Measurements from ENCODE around the gene PKIG. TPM values are rescaled to one million over a fixed set of nuclear protein-coding genes. Genes with fewer than 3 reads are reported as not detected.

The PKIG gene
- polyA plus RNA-seq, 1 donor (not counting 4 experiments of a cell fraction or from before 2014, with no cell fraction given): 6.6 TPM

- Histone ChIP-seq H3K27ac (ENCODE audit: control insufficient read depth, insufficient read depth, low read length) (no peak overlapping the region), H3K9me1 (ENCODE audit: control insufficient read depth, extremely low read depth, insufficient read depth, low read length) (no peaks in the 10 kb centered on the region), H3K9ac (ENCODE audit: control insufficient read depth, extremely low read depth, insufficient read depth, low read length) (no peak overlapping the region), H3K9me3 (ENCODE audit: control insufficient read depth, low read depth, low read length) (peaks cover 4% of the 10 kb centered on the region), H3K4me2 (ENCODE audit: control insufficient read depth, extremely low read depth, insufficient read depth, low read depth, low read length) (no peak overlapping the region), H3K4me3 (ENCODE audit: control insufficient read depth in 2 of 3, extremely low read depth in 1 of 3, insufficient read depth in 2 of 3, low read depth in 1 of 3, low read length in 3 of 3) (no peak overlapping the region), H3K4me1 (ENCODE audit: control insufficient read depth, extremely low read depth, insufficient read depth, low read length) (no peaks in the 10 kb centered on the region), H3K27me3 (ENCODE audit: control insufficient read depth, extremely low read depth, insufficient read depth, low read length) (no peaks in the 10 kb centered on the region), H3K36me3 (ENCODE audit: control insufficient read depth in 2 of 2, extremely low read depth in 1 of 2, insufficient read depth in 2 of 2, low read length in 2 of 2) (peaks cover 24 to 27% of the 10 kb centered on the region in 2 experiments), H3K79me2 (ENCODE audit: control insufficient read depth, insufficient read depth, low read length) (no peaks in the 10 kb centered on the region), H4K20me1 (ENCODE audit: control insufficient read depth, extremely low read depth, insufficient read depth, low read length) (no peaks in the 10 kb centered on the region), H2AFZ (ENCODE audit: control insufficient read depth, low read length) (no peak overlapping the region)
- FAIRE-seq (no peak), DNase-seq (ENCODE audit: low read depth, low spot score) (no peak)
- dilution Hi-C loops (cut with MboI; ENCODE audit: extremely low pct_ligation_motif_present, low sequenced_read_pairs): no loop called here
- TF ChIP-seq, protein P1, sequence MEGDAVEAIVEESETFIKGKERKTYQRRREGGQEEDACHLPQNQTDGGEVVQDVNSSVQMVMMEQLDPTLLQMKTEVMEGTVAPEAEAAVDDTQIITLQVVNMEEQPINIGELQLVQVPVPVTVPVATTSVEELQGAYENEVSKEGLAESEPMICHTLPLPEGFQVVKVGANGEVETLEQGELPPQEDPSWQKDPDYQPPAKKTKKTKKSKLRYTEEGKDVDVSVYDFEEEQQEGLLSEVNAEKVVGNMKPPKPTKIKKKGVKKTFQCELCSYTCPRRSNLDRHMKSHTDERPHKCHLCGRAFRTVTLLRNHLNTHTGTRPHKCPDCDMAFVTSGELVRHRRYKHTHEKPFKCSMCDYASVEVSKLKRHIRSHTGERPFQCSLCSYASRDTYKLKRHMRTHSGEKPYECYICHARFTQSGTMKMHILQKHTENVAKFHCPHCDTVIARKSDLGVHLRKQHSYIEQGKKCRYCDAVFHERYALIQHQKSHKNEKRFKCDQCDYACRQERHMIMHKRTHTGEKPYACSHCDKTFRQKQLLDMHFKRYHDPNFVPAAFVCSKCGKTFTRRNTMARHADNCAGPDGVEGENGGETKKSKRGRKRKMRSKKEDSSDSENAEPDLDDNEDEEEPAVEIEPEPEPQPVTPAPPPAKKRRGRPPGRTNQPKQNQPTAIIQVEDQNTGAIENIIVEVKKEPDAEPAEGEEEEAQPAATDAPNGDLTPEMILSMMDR (optimal IDR thresholded peaks at IDR 0.05 in 1 of 3, IDR thresholded peaks at IDR 0.05 in 1 of 3, conservative IDR thresholded peaks at IDR 0.05 in 1 of 3; ENCODE audit: extremely low read depth in 1 of 3, insufficient read depth in 2 of 3, low read length in 3 of 3): no peak
- no peak for TF ChIP-seq EZH2 (IDR thresholded peaks at IDR 0.05; ENCODE audit: low read length)
Measured at GRCh38 chr20:44619294-44619693, 36.9 kb downstream of the PKIG start.

DNA sequence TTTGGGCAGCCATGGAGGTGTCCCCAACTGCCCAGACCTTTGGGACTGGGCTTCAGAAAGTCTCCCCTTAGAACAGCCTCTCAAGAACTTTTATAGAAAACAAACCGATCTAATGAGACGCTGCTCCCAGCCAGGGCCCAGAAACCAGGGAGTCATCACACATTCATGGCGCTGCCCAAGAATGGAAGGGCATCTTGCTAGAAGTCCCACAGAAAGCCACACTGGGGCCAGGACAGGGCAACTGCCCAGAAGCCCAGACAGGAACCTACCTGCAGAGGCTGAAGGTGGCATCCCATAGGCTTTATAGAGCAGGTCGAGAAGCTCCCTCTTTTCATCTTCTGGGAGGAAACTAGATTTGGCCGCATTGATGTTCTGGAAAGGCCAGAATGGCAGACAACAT, 37.7 kb downstream of the PKIG start:
- Histone ChIP-seq H3K79me2 (ENCODE audit: control insufficient read depth, insufficient read depth, low read length) (no peaks in the 10 kb centered on the region), H3K9me3 (ENCODE audit: control insufficient read depth, low read depth, low read length) (peaks cover 4% of the 10 kb centered on the region), H3K36me3 (ENCODE audit: control insufficient read depth in 2 of 2, extremely low read depth in 1 of 2, insufficient read depth in 2 of 2, low read length in 2 of 2) (peaks cover 27% of the 10 kb centered on the region in 2 experiments), H3K4me1 (ENCODE audit: control insufficient read depth, extremely low read depth, insufficient read depth, low read length) (no peaks in the 10 kb centered on the region), H3K4me3 (ENCODE audit: control insufficient read depth in 2 of 3, extremely low read depth in 1 of 3, insufficient read depth in 2 of 3, low read depth in 1 of 3, low read length in 3 of 3) (no peak overlapping the region), H4K20me1 (ENCODE audit: control insufficient read depth, extremely low read depth, insufficient read depth, low read length) (no peaks in the 10 kb centered on the region), H3K9ac (ENCODE audit: control insufficient read depth, extremely low read depth, insufficient read depth, low read length) (no peak overlapping the region), H3K9me1 (ENCODE audit: control insufficient read depth, extremely low read depth, insufficient read depth, low read length) (no peaks in the 10 kb centered on the region), H3K27ac (ENCODE audit: control insufficient read depth, insufficient read depth, low read length) (no peak overlapping the region), H3K4me2 (ENCODE audit: control insufficient read depth, extremely low read depth, insufficient read depth, low read depth, low read length) (no peak overlapping the region), H3K27me3 (ENCODE audit: control insufficient read depth, extremely low read depth, insufficient read depth, low read length) (no peaks in the 10 kb centered on the region), H2AFZ (ENCODE audit: control insufficient read depth, low read length) (no peak overlapping the region)
- dilution Hi-C loops (cut with MboI; ENCODE audit: extremely low pct_ligation_motif_present, low sequenced_read_pairs): no loop called here
- DNase-seq (ENCODE audit: low read depth, low spot score): no peak
- TF ChIP-seq, protein P1 (optimal IDR thresholded peaks at IDR 0.05 in 1 of 3, IDR thresholded peaks at IDR 0.05 in 1 of 3, conservative IDR thresholded peaks at IDR 0.05 in 1 of 3; ENCODE audit: extremely low read depth in 1 of 3, insufficient read depth in 2 of 3, low read length in 3 of 3): no peak
- no peak for TF ChIP-seq EZH2 (IDR thresholded peaks at IDR 0.05; ENCODE audit: low read length)
- FAIRE-seq: no peak
